H9 (cell line): Measurements from ENCODE around the gene IP6K3. TPM values are rescaled to one million over a fixed set of nuclear protein-coding genes. Genes with fewer than 3 reads are reported as not detected.

Experiments
- DNase-seq: peaks from one replicate; pipeline ENCODE4 v3.0.0-alpha.2; 2017
- H2AFZ ChIP-seq: one replicate; pipeline ENCODE4 v1.6.1; 2013; ENCODE audit warnings: mild to moderate bottlenecking, low read length, control low read depth, moderate library complexity
- H2AK5ac ChIP-seq: 2 replicates; pipeline ENCODE4 v1.6.1; 2013; ENCODE audit warnings: low read length, control low read depth, mixed read lengths; ENCODE audit not compliant: insufficient read length
- H2BK120ac ChIP-seq: one replicate; pipeline ENCODE4 v1.6.1; 2013; ENCODE audit warnings: low read depth, mild to moderate bottlenecking, low read length, control low read depth, inconsistent platforms; ENCODE audit not compliant: poor library complexity, severe bottlenecking
- H2BK12ac ChIP-seq: 2 replicates; pipeline ENCODE4 v1.6.1; 2013; ENCODE audit warnings: low read length, control low read depth, mixed read lengths, low read depth; ENCODE audit not compliant: insufficient read length
- H2BK15ac ChIP-seq: 2 replicates; pipeline ENCODE4 v1.6.1; 2013; ENCODE audit warnings: low read depth, low read length, control low read depth
- H2BK20ac ChIP-seq: one replicate; pipeline ENCODE4 v1.6.1; 2013; ENCODE audit warnings: low read depth, mild to moderate bottlenecking, low read length, control low read depth, inconsistent platforms; ENCODE audit not compliant: poor library complexity, severe bottlenecking
- H2BK5ac ChIP-seq: 2 replicates; pipeline ENCODE4 v1.6.1; 2013; ENCODE audit warnings: low read length, control low read depth, mixed read lengths; ENCODE audit not compliant: insufficient read length
- H3K14ac ChIP-seq: 2 replicates; pipeline ENCODE4 v1.6.1; 2013; ENCODE audit warnings: low read length, control low read depth; ENCODE audit not compliant: insufficient read depth
- H3K18ac ChIP-seq: 2 replicates; pipeline ENCODE4 v1.6.1; 2013; ENCODE audit warnings: low read depth, mild to moderate bottlenecking, mixed read lengths, low read length, control low read depth; ENCODE audit not compliant: insufficient read length
- H3K23ac ChIP-seq: 2 replicates; pipeline ENCODE4 v1.6.1; 2013; ENCODE audit warnings: low read length, control low read depth, mixed read lengths, low read depth; ENCODE audit not compliant: insufficient read length
- H3K23me2 ChIP-seq: 2 replicates; pipeline ENCODE4 v1.6.1; 2013; ENCODE audit warnings: low read depth, mild to moderate bottlenecking, mixed read lengths, low read length, control low read depth; ENCODE audit not compliant: insufficient read length, poor library complexity, severe bottlenecking
- H3K27ac ChIP-seq: 2 replicates; pipeline ENCODE4 v1.5.1; 2013; ENCODE audit warnings: low read length, control low read depth, mixed read lengths, low read depth; ENCODE audit not compliant: insufficient read length
- H3K27me3 ChIP-seq: 2 replicates; pipeline ENCODE4 v1.6.1; 2013; ENCODE audit warnings: low read length, control low read depth, inconsistent platforms; ENCODE audit not compliant: insufficient read depth
- H3K4ac ChIP-seq: 2 replicates; pipeline ENCODE4 v1.6.1; 2013; ENCODE audit warnings: low read depth, mild to moderate bottlenecking, control low read depth, inconsistent platforms, low read length, moderate library complexity
- H3K4me1 ChIP-seq: 2 replicates; pipeline ENCODE4 v1.6.1; 2013; ENCODE audit warnings: low read length, control low read depth, inconsistent platforms; ENCODE audit not compliant: insufficient read depth
- H3K4me2 ChIP-seq: 2 replicates; pipeline ENCODE4 v1.6.1; 2013; ENCODE audit warnings: low read length, control low read depth, mixed read lengths; ENCODE audit not compliant: insufficient read length, insufficient read depth
- H3K56ac ChIP-seq: 2 replicates; pipeline ENCODE4 v1.6.1; 2013; ENCODE audit warnings: low read depth, mild to moderate bottlenecking, mixed read lengths, low read length, control low read depth; ENCODE audit not compliant: insufficient read length
- H3K79me1 ChIP-seq: 2 replicates; pipeline ENCODE4 v1.6.1; 2013; ENCODE audit warnings: low read depth, mild to moderate bottlenecking, moderate library complexity, low read length, control low read depth, inconsistent platforms; ENCODE audit not compliant: insufficient read depth, poor library complexity, severe bottlenecking
- H3K79me2 ChIP-seq: 2 replicates; pipeline ENCODE4 v1.6.1; 2013; ENCODE audit warnings: low read length, control low read depth, inconsistent platforms; ENCODE audit not compliant: insufficient read depth
- H3K9ac ChIP-seq: 2 replicates; pipeline ENCODE4 v1.6.1; 2013; ENCODE audit warnings: low read length, control low read depth, mixed read lengths; ENCODE audit not compliant: insufficient read length; ENCODE audit errors: extremely low read depth
- H3K9me3 ChIP-seq: one replicate; pipeline ENCODE4 v1.6.1; 2013; ENCODE audit warnings: low read depth, low read length, inconsistent platforms; ENCODE audit not compliant: control insufficient read depth
- H3T11ph ChIP-seq: one replicate; pipeline ENCODE4 v1.6.1; 2013; ENCODE audit warnings: mild to moderate bottlenecking, low read length, control low read depth, inconsistent platforms
- H4K20me1 ChIP-seq: one replicate; pipeline ENCODE4 v1.6.1; 2013; ENCODE audit not compliant: control insufficient read depth, insufficient read length, insufficient read depth
- H4K5ac ChIP-seq: 2 replicates; pipeline ENCODE4 v1.6.1; 2013; ENCODE audit warnings: low read depth, mild to moderate bottlenecking, mixed read lengths, low read length, control low read depth; ENCODE audit not compliant: insufficient read length
- H4K8ac ChIP-seq: replicated peaks from 2 replicates; pipeline ENCODE4 v1.6.1; 2013; ENCODE audit warnings: low read length, control low read depth, mixed read lengths, low read depth; ENCODE audit not compliant: insufficient read length
- H4K91ac ChIP-seq: 2 replicates; pipeline ENCODE4 v1.6.1; 2013; ENCODE audit warnings: low read depth, mild to moderate bottlenecking, moderate library complexity, mixed read lengths, low read length, control low read depth; ENCODE audit not compliant: insufficient read length
- H3K27ac Mint-ChIP-seq, 3 experiments: 2 replicates in 2 of 3; 3 replicates in 1 of 3; pipeline ENCODE4 v1.8.0; 2020 to 2021; ENCODE audit warnings: mixed read lengths in 3 of 3, mild to moderate bottlenecking in 1 of 3, moderate library complexity in 1 of 3
- H3K27me3 Mint-ChIP-seq: 2 replicates; pipeline ENCODE4 v1.8.0; 2021; ENCODE audit warnings: low read depth, mild to moderate bottlenecking, moderate library complexity, mixed read lengths
- H3K36me3 Mint-ChIP-seq, 3 experiments: 2 replicates in 2 of 3; 3 replicates in 1 of 3; pipeline ENCODE4 v1.8.0; 2020 to 2021; ENCODE audit warnings: low read depth in 3 of 3, mixed read lengths in 3 of 3; ENCODE audit not compliant: insufficient read depth in 1 of 3
- H3K4me1 Mint-ChIP-seq, 2 experiments: 2 replicates each; pipeline ENCODE4 v1.8.0; 2020; ENCODE audit warnings: mixed read lengths in 2 of 2
- H3K4me3 Mint-ChIP-seq, 2 experiments: 2 replicates in 1 of 2; 3 replicates in 1 of 2; pipeline ENCODE4 v1.8.0; 2020 to 2021; ENCODE audit warnings: mild to moderate bottlenecking in 2 of 2, mixed read lengths in 2 of 2, moderate library complexity in 1 of 2
- H3K9me3 Mint-ChIP-seq, 2 experiments: 2 replicates in 1 of 2; 3 replicates in 1 of 2; pipeline ENCODE4 v1.8.0; 2020; ENCODE audit warnings: mild to moderate bottlenecking in 2 of 2, mixed read lengths in 2 of 2, moderate library complexity in 1 of 2
- CTCF ChIP-seq: fragments of 200-600 bp; sonication (generic); conservative IDR thresholded peaks from 3 replicates; pipeline ENCODE4 v1.8.0; 2021; ENCODE audit warnings: antibody characterized with exemption, mild to moderate bottlenecking
- WGBS: extraction: QIAGEN DNeasy Blood & Tissue Kit; methylation state at CpG from one replicate; pipeline ENCODE4 v1.1.7; 2013; ENCODE audit warnings: missing lambda C conversion rate, low lambda C conversion rate, mixed read lengths; ENCODE audit not compliant: insufficient read length; ENCODE audit errors: extremely low coverage; 5-methylcytosine and 5-hydroxymethylcytosine counted together
- total RNA-seq: library from RNA; stranded (reverse); gene quantifications from 2 replicates; pipeline ENCODE4 v1.2.1, GENCODE V29; 2021

Gene IP6K3
- total RNA-seq, 1 experiment from 2014 or later = 0.46 TPM

- DNase-seq = no peak
- no peak overlapping the region for H2BK20ac ChIP-seq
- H3K14ac ChIP-seq = no peak overlapping the region
- peaks cover 15% of the 10 kb centered on the region for H3K4me1 ChIP-seq
- H3K9me3 ChIP-seq = no peaks in the 10 kb centered on the region
- no peak overlapping the region for H3T11ph ChIP-seq
- H3K23ac ChIP-seq = no peak overlapping the region
- H3K4ac ChIP-seq = no peak overlapping the region
- Mint-ChIP-seq H3K36me3 (peaks cover 0 to under 1% (median 0%) of the 10 kb centered on the region in 3 experiments; a peak in 2 of 7 replicates), H3K4me3 (peak overlapping the region in 1 of 2 experiments; percentile 37; a peak in 2 of 5 replicates), H3K27me3 (no peaks in the 10 kb centered on the region; the same call in 1 of the 2 replicates), H3K27ac (peak overlapping the region in 2 of 3 experiments; percentile 47 to 89; a peak in 5 of 7 replicates), H3K4me1 (peaks cover 79 to 83% of the 10 kb centered on the region in 2 experiments), H3K9me3 (no peaks in the 10 kb centered on the region)
- H2AFZ ChIP-seq = no peak overlapping the region
- no peak overlapping the region for H2BK12ac ChIP-seq
- no peak overlapping the region for H3K27ac ChIP-seq
- H4K5ac ChIP-seq = no peak overlapping the region
- no peak overlapping the region for H3K56ac ChIP-seq
- no peaks in the 10 kb centered on the region for H3K79me1 ChIP-seq
- TF ChIP-seq CTCF = no peak
- peaks cover 8% of the 10 kb centered on the region for H3K23me2 ChIP-seq
- H3K27me3 ChIP-seq = no peaks in the 10 kb centered on the region
- H3K79me2 ChIP-seq = peaks cover 4% of the 10 kb centered on the region; the same call in 1 of the 2 replicates
- H3K4me2 ChIP-seq = no peak overlapping the region
- no peak overlapping the region for H2BK15ac ChIP-seq
- no peaks in the 10 kb centered on the region for H4K20me1 ChIP-seq
- H4K8ac ChIP-seq = no peak overlapping the region
- H2BK120ac ChIP-seq = no peak overlapping the region
- H3K18ac ChIP-seq = no peak overlapping the region
- no peak overlapping the region for H2AK5ac ChIP-seq
- no peak overlapping the region for H4K91ac ChIP-seq
- no peak overlapping the region for H2BK5ac ChIP-seq
- WGBS = no CpG with 5 or more reads among the region's 7 CpGs
- H3K9ac ChIP-seq = no peak overlapping the region
Observed at GRCh38 chr6:33791620-33792019, 44.9 kb upstream of the IP6K3 start.
